ENCODE results near the gene SLC30A3. TPM values are rescaled to one million over a fixed set of nuclear protein-coding genes. Genes with fewer than 3 reads are reported as not detected.

SLC30A3 gene
- total RNA-seq, 6 experiments from 2014 or later = not detected

GRCh38 chr2:27245626-27246025 lies 17.2 kb downstream of the SLC30A3 start:
- no peak for DNase-seq
- Histone ChIP-seq H3K4me1 (no peaks in the 10 kb centered on the region), H3K27me3 (no peaks in the 10 kb centered on the region), H3K27ac (no peak overlapping the region), H3K9me3 (no peaks in the 10 kb centered on the region), H3K4me3 (no peak overlapping the region), H3K36me3 (peaks cover 0 to 34% (median 14%) of the 10 kb centered on the region in 4 donors)
- WGBS (ENCODE audit: insufficient coverage, low coverage, low lambda C conversion rate, missing lambda C conversion rate) = 64% methylated on average over 4 of the region's 4 CpGs
- no peak for ATAC-seq
- TF ChIP-seq POLR2A (IDR thresholded peaks at IDR 0.05) = no peak
- TF ChIP-seq CTCF (IDR thresholded peaks at IDR 0.05) = no peak
- intact Hi-C loops (cut with DNase I) = no loop called here

- Histone ChIP-seq H3K27ac (no peak overlapping the region), H3K4me1 (no peaks in the 10 kb centered on the region), H3K4me3 (no peak overlapping the region), H3K9me3 (no peaks in the 10 kb centered on the region), H3K36me3 (peaks cover 0 to 40% (median 14%) of the 10 kb centered on the region in 4 donors), H3K27me3 (no peaks in the 10 kb centered on the region)
- DNase-seq (no peak), ATAC-seq (no peak)
- WGBS (ENCODE audit: insufficient coverage, low coverage, low lambda C conversion rate, missing lambda C conversion rate) = 79% methylated on average over 10 of the region's 10 CpGs
- TF ChIP-seq POLR2A (IDR thresholded peaks at IDR 0.05) (no peak), CTCF (IDR thresholded peaks at IDR 0.05) (no peak)
- intact Hi-C loops (cut with DNase I) = no loop called here
These were observed 17.7 kb downstream of the SLC30A3 start for GRCh38 chr2:27245116-27245515.

GRCh38 chr2:27243391-27244130 lies 19.3 kb downstream of the SLC30A3 start:
- Histone ChIP-seq H3K27ac (no peak overlapping the region), H3K4me1 (no peaks in the 10 kb centered on the region), H3K9me3 (no peaks in the 10 kb centered on the region), H3K27me3 (no peaks in the 10 kb centered on the region), H3K4me3 (no peak overlapping the region), H3K36me3 (peaks cover 0 to 55% (median 22%) of the 10 kb centered on the region in 4 donors)
- WGBS (ENCODE audit: insufficient coverage, low coverage, low lambda C conversion rate, missing lambda C conversion rate) = 92% methylated on average over 6 of the region's 19 CpGs
- DNase-seq (no peak), ATAC-seq (no peak)
- intact Hi-C loops (cut with DNase I) = no loop called here
- TF ChIP-seq CTCF (IDR thresholded peaks at IDR 0.05) = no peak
- TF ChIP-seq POLR2A (IDR thresholded peaks at IDR 0.05) = no peak

GRCh38 chr2:27242614-27242951 lies 20.3 kb downstream of the SLC30A3 start:
- Histone ChIP-seq H3K36me3 (peaks cover 0 to 65% (median 30%) of the 10 kb centered on the region in 4 donors), H3K4me1 (no peaks in the 10 kb centered on the region), H3K4me3 (no peak overlapping the region), H3K27ac (no peak overlapping the region), H3K27me3 (no peaks in the 10 kb centered on the region), H3K9me3 (no peaks in the 10 kb centered on the region)
- DNase-seq = no peak
- WGBS (ENCODE audit: insufficient coverage, low coverage, low lambda C conversion rate, missing lambda C conversion rate) = no CpG with 5 or more reads among the region's 16 CpGs
- intact Hi-C loops (cut with DNase I) = no loop called here
- no peak for TF ChIP-seq POLR2A (IDR thresholded peaks at IDR 0.05)
- TF ChIP-seq CTCF (IDR thresholded peaks at IDR 0.05) = no peak
- ATAC-seq = no peak

All from right lobe of liver (tissue), 6 donors.